Fibroblast of skin of back (primary cell): Measurements from ENCODE around the gene DENND6A.
"Not testable (repeated sequence)": the region's sequence is repeated elsewhere in the genome, so short reads cannot be mapped to it uniquely, and the experiment has no call there.

Experiments
- DNase-seq: peaks from one replicate; pipeline ENCODE4 v3.0.0-alpha.2; 2013

The DENND6A gene

GRCh38 chr3:57694146-57694545, 1.3 kb upstream of the DENND6A start:
- no peak for DNase-seq

GRCh38 chr3:57692133-57692395, 813 bp downstream of the DENND6A start:
- DNase-seq = not testable (repeated sequence)

GRCh38 chr3:57691411-57692132, 1.3 kb downstream of the DENND6A start:
- DNase-seq = no peak

GRCh38 chr3:57689367-57690053, 3.4 kb downstream of the DENND6A start:
- DNase-seq = no peak

GRCh38 chr3:57688291-57688690, 4.6 kb downstream of the DENND6A start:
- no peak for DNase-seq

GRCh38 chr3:57683286-57683685, 9.6 kb downstream of the DENND6A start:
- no peak for DNase-seq

- DNase-seq = peak; percentile 43
Measured at GRCh38 chr3:57682284-57682683, 10.6 kb downstream of the DENND6A start.

GRCh38 chr3:57681691-57682090, 11.2 kb downstream of the DENND6A start:
- DNase-seq = no peak

GRCh38 chr3:57680046-57680445, 12.8 kb downstream of the DENND6A start:
- no peak for DNase-seq

- no peak for DNase-seq
Measured at GRCh38 chr3:57675530-57675929, 17.3 kb downstream of the DENND6A start.

GRCh38 chr3:57673156-57673555, 19.7 kb downstream of the DENND6A start:
- DNase-seq = no peak

- DNase-seq = no peak
Measured at GRCh38 chr3:57670543-57670942, 22.3 kb downstream of the DENND6A start.

- no peak for DNase-seq
Measured at GRCh38 chr3:57661404-57661803, 31.5 kb downstream of the DENND6A start.

- no peak for DNase-seq
Measured at GRCh38 chr3:57659806-57660439, 33.0 kb downstream of the DENND6A start.

GRCh38 chr3:57659004-57659673, 33.7 kb downstream of the DENND6A start:
- no peak for DNase-seq

GRCh38 chr3:57658536-57658935, 34.3 kb downstream of the DENND6A start:
- no peak for DNase-seq

- DNase-seq = no peak
Measured at GRCh38 chr3:57655727-57656126, 37.1 kb downstream of the DENND6A start.

- no peak for DNase-seq
Measured at GRCh38 chr3:57654267-57654666, 38.6 kb downstream of the DENND6A start.

GRCh38 chr3:57652203-57652602, 40.7 kb downstream of the DENND6A start:
- DNase-seq = no peak

GRCh38 chr3:57647292-57647940, 45.5 kb downstream of the DENND6A start:
- DNase-seq = no peak

GRCh38 chr3:57646723-57647122, 46.2 kb downstream of the DENND6A start:
- peak; percentile 42 for DNase-seq

- no peak for DNase-seq
Measured at GRCh38 chr3:57644740-57645139, 48.1 kb downstream of the DENND6A start.

- no peak for DNase-seq
Measured at GRCh38 chr3:57637391-57637790, 55.5 kb downstream of the DENND6A start.
